HG03521 (cell line): ENCODE measurements around the gene PRCD.

Experiments used
- ATAC-seq: cut with Tn5 transposase; IDR thresholded peaks from one replicate; pipeline ENCODE4 v1.9.1; 2021; ENCODE audit warnings: mild to moderate bottlenecking, moderate library complexity; ENCODE audit not compliant: unreplicated experiment

The PRCD gene

GRCh38 chr17:76567634-76568432 lies 28.0 kb downstream of the PRCD start:
- no peak for ATAC-seq

GRCh38 chr17:76568811-76569221 lies 29.0 kb downstream of the PRCD start:
- ATAC-seq = no peak

- no peak for ATAC-seq
Observed at GRCh38 chr17:76569607-76570279, 29.9 kb downstream of the PRCD start.

- ATAC-seq = no peak
Observed at GRCh38 chr17:76570457-76570856, 30.6 kb downstream of the PRCD start.

GRCh38 chr17:76570877-76571471 lies 31.1 kb downstream of the PRCD start:
- no peak for ATAC-seq

GRCh38 chr17:76572201-76572910 lies 32.5 kb downstream of the PRCD start:
- ATAC-seq = no peak

- ATAC-seq = no peak
Observed at GRCh38 chr17:76573096-76573495, 33.3 kb downstream of the PRCD start.

GRCh38 chr17:76574166-76574565 lies 34.3 kb downstream of the PRCD start:
- no peak for ATAC-seq

GRCh38 chr17:76575570-76575969 lies 35.7 kb downstream of the PRCD start:
- no peak for ATAC-seq

GRCh38 chr17:76576189-76576588 lies 36.3 kb downstream of the PRCD start:
- no peak for ATAC-seq

GRCh38 chr17:76577876-76578275 lies 38.0 kb downstream of the PRCD start:
- ATAC-seq = no peak

GRCh38 chr17:76578376-76578775 lies 38.5 kb downstream of the PRCD start:
- no peak for ATAC-seq

- ATAC-seq = no peak
Observed at GRCh38 chr17:76579281-76579680, 39.4 kb downstream of the PRCD start.

GRCh38 chr17:76581515-76581914 lies 41.7 kb downstream of the PRCD start:
- ATAC-seq = no peak

GRCh38 chr17:76582660-76583059 lies 42.8 kb downstream of the PRCD start:
- ATAC-seq = no peak

GRCh38 chr17:76584427-76585032 lies 44.7 kb downstream of the PRCD start:
- no peak for ATAC-seq

- ATAC-seq = no peak
Observed at GRCh38 chr17:76585033-76585648, 45.3 kb downstream of the PRCD start.

GRCh38 chr17:76585649-76586593 lies 46.1 kb downstream of the PRCD start, which contains the start of gene ST6GALNAC2:
Gene ST6GALNAC2 (minus strand): TSS chr17:76585860. CDS start chr17:76585808, 52 bp downstream.
- ATAC-seq = no peak

GRCh38 chr17:76586741-76587487 lies 47.1 kb downstream of the PRCD start:
- ATAC-seq = no peak
